Lower lobe of right lung (tissue), 2 donors: Measurements from ENCODE around the gene CSF1R. TPM values are rescaled to one million over a fixed set of nuclear protein-coding genes. Genes with fewer than 3 reads are reported as not detected.

Experiments used
- ATAC-seq, 2 donors: fragments of 200-7000 bp; cut with Tn5 transposase; one replicate each; pipeline ENCODE4 v1.9.1; 2020 to 2022; ENCODE audit warnings: mild to moderate bottlenecking in 2 of 2, moderate library complexity in 2 of 2
- DNase-seq: peaks from one replicate; pipeline ENCODE4 v3.0.0-alpha.2; 2020
- H3K27ac ChIP-seq: fragments of 200-600 bp; one replicate; pipeline ENCODE4 v1.8.0; 2022
- H3K27me3 ChIP-seq: fragments of 200-600 bp; one replicate; pipeline ENCODE4 v1.8.0; 2022; ENCODE audit warnings: low read depth
- H3K36me3 ChIP-seq: fragments of 200-600 bp; one replicate; pipeline ENCODE4 v1.8.0; 2022; ENCODE audit warnings: mild to moderate bottlenecking
- H3K4me1 ChIP-seq: fragments of 200-600 bp; one replicate; pipeline ENCODE4 v1.8.0; 2022
- H3K4me3 ChIP-seq: fragments of 200-600 bp; one replicate; pipeline ENCODE4 v1.8.0; 2022; ENCODE audit warnings: mild to moderate bottlenecking
- H3K9me3 ChIP-seq: fragments of 200-600 bp; one replicate; pipeline ENCODE4 v1.8.0; 2022
- CTCF ChIP-seq: fragments of 200-600 bp; IDR thresholded peaks from one replicate; pipeline ENCODE4 v1.8.0; 2022; ENCODE audit warnings: antibody characterized with exemption, mild to moderate bottlenecking
- intact Hi-C: fragments of 100-400 bp; cut with DNase I; formaldehyde crosslinking; loops from one replicate; pipeline ENCODE4 v1.11.0; 2022
- total RNA-seq: library from RNA; stranded (reverse); fragmentation: NEBNext Ultra II Directional; extraction: Animal tissue kit (Norgen Biotek cat#: 25700); gene quantifications from one replicate; pipeline ENCODE4 v1.2.1, GENCODE V29; 2021
- donor health status: DM: no; HTN: yes; CAD: no; lungs with severe emphysema.

The CSF1R gene
- total RNA-seq, 1 donor from 2014 or later: 78.2 TPM

GRCh38 chr5:150104550-150104870, 18.2 kb upstream of the CSF1R start:
- no peak for DNase-seq
- Histone ChIP-seq H3K36me3 (no peaks in the 10 kb centered on the region), H3K9me3 (no peaks in the 10 kb centered on the region), H3K4me3 (no peak overlapping the region), H3K27ac (no peak overlapping the region), H3K27me3 (no peaks in the 10 kb centered on the region), H3K4me1 (peaks cover 14% of the 10 kb centered on the region)
- TF ChIP-seq CTCF: no peak
- intact Hi-C loops: no loop called here
- no peak for ATAC-seq

- Histone ChIP-seq H3K4me3 (no peak overlapping the region), H3K9me3 (no peaks in the 10 kb centered on the region), H3K27ac (no peak overlapping the region), H3K4me1 (peaks cover 14% of the 10 kb centered on the region), H3K27me3 (no peaks in the 10 kb centered on the region), H3K36me3 (no peaks in the 10 kb centered on the region)
- ATAC-seq (no peak), DNase-seq (no peak)
- TF ChIP-seq CTCF: no peak
- intact Hi-C loops: no loop called here
These were observed 17.6 kb upstream of the CSF1R start for GRCh38 chr5:150103678-150104549.

- intact Hi-C loops: no loop called here
- Histone ChIP-seq H3K4me3 (no peak overlapping the region), H3K36me3 (no peaks in the 10 kb centered on the region), H3K9me3 (no peaks in the 10 kb centered on the region), H3K27me3 (no peaks in the 10 kb centered on the region), H3K4me1 (peaks cover 8% of the 10 kb centered on the region), H3K27ac (no peak overlapping the region)
- ATAC-seq: no peak
- no peak for TF ChIP-seq CTCF
- DNase-seq: no peak
These were observed 14.7 kb upstream of the CSF1R start for GRCh38 chr5:150101023-150101422.

- no peaks in the 10 kb centered on the region for H3K4me1 ChIP-seq
- intact Hi-C loops: no loop called here
- no peak overlapping the region for H3K4me3 ChIP-seq
- no peak for ATAC-seq
- H3K9me3 ChIP-seq: no peaks in the 10 kb centered on the region
- no peak overlapping the region for H3K27ac ChIP-seq
- H3K27me3 ChIP-seq: no peaks in the 10 kb centered on the region
- H3K36me3 ChIP-seq: no peaks in the 10 kb centered on the region
- DNase-seq: no peak
- TF ChIP-seq CTCF: no peak
These were observed 10.8 kb upstream of the CSF1R start for GRCh38 chr5:150097152-150097551.

GRCh38 chr5:150092159-150092787, 5.9 kb upstream of the CSF1R start:
- no peaks in the 10 kb centered on the region for H3K27me3 ChIP-seq
- H3K27ac ChIP-seq: no peak overlapping the region
- no peaks in the 10 kb centered on the region for H3K4me1 ChIP-seq
- no peak for ATAC-seq
- no peak for TF ChIP-seq CTCF
- H3K9me3 ChIP-seq: no peaks in the 10 kb centered on the region
- no peak overlapping the region for H3K4me3 ChIP-seq
- intact Hi-C loops: no loop called here
- no peak for DNase-seq
- H3K36me3 ChIP-seq: no peaks in the 10 kb centered on the region
